IPS-NIHi7 (cell line): ENCODE data around the gene TMEM123.
A peak's percentile ranks its signal among the peaks of the same experiment; 100 is the strongest.

Experiments used
- DNase-seq: peaks from one replicate; pipeline ENCODE4 v3.0.0; 2012; ENCODE audit warnings: mixed read lengths; ENCODE audit errors: extremely low spot score

TMEM123 gene

DNA sequence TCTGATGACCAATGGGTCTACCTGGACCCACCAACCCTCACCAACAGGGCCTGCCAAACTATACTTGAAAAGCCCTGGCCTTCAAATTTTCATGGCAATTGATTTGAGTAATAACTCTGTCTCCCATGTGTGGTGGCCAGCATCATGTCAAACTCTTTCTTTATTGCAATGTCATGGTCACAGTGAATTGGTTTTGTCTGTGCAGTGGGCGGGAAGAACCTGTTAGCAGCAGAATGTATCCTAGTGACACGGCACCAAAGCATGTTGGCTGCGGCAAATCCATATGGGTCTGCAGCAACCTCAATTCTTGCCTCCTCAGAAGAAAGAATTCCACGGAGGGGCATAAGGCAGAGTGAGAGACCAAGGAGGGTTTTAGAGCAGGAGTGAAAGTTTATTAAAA is 19.6 kb upstream of the TMEM123 start:
- no peak for DNase-seq

GRCh38 chr11:102471474-102471873 is 18.9 kb upstream of the TMEM123 start:
- no peak for DNase-seq

- no peak for DNase-seq
Measured at GRCh38 chr11:102470251-102470650, 17.7 kb upstream of the TMEM123 start.

DNA sequence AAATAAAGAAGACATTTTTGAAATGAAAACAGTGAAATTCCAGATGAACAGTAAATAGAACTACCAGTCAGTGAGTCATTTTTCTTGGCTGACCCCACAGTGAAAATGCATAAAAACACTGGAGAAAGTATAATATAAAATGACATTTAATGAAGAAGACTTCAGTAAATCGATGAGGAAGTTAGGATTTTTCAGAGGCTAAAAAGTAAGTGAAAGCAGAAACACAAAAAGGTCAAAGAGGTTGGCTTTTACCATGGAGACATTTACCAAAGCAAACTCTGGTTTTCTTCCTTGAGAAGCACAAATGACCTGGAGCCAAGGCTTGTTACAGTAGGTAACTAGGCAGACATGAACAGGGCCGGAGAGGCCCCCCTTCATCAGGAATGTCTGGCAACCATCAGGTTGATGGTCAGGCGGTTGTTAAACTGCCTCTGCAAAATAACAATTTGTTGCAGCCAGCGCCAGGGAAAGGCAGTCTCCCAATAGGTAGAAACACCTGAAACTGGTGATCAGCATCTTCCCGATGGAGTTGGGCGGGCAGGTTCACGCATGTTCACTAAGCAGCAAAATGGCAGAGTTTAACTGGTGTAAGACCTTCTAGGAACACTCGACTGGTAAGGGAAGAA is 16.7 kb upstream of the TMEM123 start:
- DNase-seq = no peak

GRCh38 chr11:102468616-102469195 is 16.1 kb upstream of the TMEM123 start:
- DNase-seq = no peak

DNA sequence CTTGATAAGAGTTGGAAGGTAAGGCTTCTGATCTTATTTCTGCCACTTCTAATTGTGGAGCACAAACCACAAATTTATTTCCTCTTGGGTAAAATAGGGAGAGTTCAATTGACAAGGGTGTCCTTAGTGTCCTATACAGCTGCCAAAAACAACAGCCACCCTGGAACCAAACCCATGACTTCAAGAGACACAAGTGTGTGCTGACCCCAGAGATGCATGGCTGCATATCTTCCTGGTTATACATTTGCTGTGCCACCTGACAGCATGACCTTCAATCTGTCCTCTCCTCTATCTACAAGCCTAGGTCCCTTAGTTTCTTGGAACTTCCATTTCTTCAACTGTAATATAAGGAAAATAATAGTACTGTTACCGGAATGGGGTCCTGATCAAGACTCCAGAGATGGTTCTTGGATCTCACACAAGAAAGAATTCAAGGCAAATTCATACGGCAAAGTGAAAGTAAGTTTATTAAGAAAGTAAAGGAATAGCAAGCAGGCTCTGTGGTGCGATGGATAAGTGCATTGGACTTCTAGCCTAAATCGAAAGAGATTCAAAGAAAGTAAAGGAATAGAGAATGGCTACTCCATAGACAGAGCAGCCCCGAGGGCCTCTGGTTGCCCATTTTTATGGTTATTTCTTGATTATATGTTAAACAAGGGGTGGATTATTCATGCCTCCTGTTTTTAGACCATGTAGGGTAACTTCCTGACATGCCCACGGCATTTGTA is 15.5 kb upstream of the TMEM123 start:
- no peak for DNase-seq

DNA sequence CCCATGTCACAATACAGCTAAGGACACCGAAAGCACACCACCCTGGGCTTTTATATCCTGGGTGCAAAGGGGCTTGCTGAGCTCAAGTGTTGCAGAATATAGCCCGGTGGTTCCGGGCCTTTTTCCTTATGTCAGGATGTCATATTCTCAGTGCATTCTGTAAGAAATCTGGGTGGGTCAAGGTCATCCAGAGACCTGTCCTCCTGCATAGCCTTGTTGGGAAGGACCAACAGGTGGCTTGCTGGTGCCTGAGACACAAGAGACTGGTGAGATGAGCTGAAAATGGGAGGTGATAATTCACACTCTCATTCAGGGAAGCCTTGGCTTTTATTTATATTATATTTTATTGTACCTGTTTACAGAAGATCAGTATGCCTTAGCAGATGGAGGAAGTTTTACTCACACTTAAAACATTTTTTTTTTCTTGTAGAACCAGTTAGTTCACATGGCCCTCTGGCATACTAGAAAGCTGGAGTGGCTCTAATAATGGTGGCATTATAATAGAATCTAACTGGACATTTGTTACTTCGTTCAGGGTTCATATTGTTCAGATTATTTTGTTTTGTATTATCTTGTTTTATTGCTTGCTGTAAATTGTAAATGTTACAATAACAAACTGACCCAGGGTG is 14.6 kb upstream of the TMEM123 start:
- no peak for DNase-seq

DNA sequence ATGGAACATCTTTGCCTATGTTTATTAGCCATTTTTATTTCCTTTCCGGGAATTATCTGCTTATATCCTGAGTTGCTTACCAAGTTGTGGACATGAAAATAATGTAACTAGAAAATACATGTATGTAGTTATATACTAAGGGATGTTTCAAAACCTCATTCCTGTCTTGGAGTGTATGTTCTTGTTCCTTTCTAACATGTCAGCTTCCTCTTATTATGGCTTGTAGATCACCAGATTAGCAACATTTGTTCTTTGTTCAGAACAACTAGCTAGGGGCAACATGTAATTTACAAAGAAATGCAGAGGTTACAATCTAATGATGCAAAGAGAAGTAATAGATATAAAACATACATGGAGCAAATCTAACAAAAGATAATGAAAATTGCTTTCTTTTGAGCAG is 13.1 kb upstream of the TMEM123 start:
- DNase-seq = no peak

DNA sequence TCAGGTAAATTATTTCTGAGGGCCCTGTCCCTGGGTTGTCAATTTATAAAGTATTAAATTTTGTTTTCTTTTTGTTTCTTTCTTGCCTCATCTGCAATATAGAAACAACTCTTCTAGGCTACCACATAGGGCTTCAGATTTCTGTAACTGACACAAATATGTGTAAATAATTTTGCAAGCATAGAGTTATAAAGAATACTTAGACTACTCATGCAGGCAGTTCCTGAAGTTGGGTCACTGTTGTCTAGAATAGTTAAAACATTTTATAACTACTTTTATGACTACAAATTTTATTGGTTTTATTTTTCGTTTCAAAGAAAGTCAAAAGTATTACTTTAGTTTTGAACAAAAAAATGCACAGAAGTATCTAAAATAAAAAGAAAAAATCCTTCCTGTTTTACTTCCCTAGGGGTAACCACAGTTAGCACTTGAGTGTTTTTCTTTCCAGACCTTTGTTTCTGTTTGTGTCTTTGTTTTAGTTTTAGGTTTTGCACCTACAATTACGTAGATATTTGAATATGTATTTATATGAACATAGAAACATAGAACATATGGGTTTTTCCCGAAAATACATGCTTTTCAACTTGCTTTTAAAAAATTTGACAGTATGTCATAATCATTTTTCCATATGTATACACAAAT is 12.4 kb upstream of the TMEM123 start:
- no peak for DNase-seq

- DNase-seq = no peak
Measured at GRCh38 chr11:102464037-102464436, 11.5 kb upstream of the TMEM123 start.

- no peak for DNase-seq
Measured at GRCh38 chr11:102462610-102463009, 10.0 kb upstream of the TMEM123 start.

DNA sequence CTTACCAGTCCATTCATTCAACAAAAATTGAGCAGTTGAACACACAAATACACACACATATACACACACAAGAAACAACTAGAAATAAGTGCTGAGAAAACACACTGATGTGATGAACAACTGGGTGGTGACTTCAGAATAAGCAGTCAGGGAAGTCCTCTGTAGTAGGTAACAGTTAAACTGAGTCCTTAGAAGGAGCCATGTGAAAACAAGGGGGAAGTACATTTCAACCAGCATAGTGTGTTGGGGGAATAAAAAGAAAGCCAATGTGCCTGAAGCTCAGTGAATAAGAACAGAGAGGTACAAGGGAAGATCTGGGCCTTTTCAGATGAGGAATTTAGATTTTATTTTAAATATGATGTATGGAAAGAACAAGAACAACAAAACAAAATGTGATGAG is 6.8 kb upstream of the TMEM123 start:
- DNase-seq = no peak

GRCh38 chr11:102458548-102458947 is 6.0 kb upstream of the TMEM123 start:
- DNase-seq = no peak

- no peak for DNase-seq
Measured at GRCh38 chr11:102457865-102458264, 5.3 kb upstream of the TMEM123 start.

DNA sequence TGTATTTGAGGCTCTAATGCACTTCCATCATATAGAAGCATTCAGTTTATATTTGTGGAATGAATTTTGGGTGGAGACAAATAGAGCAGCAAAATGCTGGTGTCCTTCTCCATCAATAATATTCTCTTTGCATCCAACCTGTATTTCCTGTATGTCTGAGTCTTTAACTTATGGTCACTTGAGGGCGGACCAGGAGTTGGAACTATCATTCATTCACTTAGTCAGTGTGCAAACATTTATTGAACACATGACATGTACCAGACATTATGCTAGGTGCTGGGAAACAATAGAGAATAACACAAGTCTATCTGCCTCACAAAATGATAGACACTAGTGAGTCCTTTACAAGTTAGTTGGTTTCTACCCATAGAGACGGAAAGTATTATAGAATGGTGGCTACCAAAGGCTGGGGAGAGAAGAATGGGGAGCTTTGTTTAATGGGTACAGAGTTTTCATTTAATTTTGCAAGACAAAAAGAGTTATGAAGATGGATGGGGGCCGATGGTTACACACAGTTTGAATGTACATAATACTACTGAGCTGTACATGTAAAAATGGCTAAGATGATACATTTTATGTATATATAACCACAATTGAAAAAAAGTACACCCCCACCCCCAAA is 4.6 kb upstream of the TMEM123 start:
- no peak for DNase-seq

GRCh38 chr11:102456381-102456780 is 3.8 kb upstream of the TMEM123 start:
- DNase-seq = no peak

DNA sequence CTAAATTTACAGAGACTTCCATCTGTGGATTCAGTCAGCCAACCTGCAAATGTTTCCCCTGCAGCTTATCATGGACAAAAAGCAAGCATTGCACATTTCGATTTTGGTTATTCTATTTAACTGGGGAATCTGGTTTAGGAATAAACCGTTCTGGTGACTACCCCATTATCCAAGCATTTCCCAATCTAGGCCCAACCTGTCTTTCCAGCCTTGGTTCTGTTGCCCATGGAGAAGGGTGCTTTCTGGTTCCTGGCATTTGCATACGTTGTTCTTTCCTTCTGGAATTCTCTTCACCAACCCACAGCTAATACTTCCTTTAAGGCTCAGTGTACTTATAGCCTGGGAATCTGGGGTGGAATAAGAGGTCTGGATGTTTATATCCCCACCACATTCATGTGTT is 1.4 kb upstream of the TMEM123 start:
- no peak for DNase-seq

DNA sequence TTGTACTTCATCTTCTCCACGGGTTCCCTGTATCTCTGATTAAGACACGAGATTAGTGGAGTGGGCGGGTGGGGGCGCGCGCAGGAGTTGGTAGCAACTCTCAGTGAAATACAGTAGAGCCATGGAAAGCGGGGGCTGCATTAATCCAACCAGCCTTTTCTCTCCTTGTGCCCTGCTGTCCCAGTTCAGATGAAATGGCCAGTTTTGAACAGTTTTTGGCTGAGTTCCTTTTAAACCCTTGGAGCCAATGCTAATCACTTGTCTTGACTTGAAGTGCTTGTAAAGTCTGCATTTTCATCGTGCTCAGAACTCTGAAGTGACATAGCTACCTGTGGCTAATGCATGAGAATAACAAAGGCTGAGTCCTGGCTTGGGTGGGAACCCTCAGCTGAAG is 734 bp upstream of the TMEM123 start:
- DNase-seq = no peak

DNA sequence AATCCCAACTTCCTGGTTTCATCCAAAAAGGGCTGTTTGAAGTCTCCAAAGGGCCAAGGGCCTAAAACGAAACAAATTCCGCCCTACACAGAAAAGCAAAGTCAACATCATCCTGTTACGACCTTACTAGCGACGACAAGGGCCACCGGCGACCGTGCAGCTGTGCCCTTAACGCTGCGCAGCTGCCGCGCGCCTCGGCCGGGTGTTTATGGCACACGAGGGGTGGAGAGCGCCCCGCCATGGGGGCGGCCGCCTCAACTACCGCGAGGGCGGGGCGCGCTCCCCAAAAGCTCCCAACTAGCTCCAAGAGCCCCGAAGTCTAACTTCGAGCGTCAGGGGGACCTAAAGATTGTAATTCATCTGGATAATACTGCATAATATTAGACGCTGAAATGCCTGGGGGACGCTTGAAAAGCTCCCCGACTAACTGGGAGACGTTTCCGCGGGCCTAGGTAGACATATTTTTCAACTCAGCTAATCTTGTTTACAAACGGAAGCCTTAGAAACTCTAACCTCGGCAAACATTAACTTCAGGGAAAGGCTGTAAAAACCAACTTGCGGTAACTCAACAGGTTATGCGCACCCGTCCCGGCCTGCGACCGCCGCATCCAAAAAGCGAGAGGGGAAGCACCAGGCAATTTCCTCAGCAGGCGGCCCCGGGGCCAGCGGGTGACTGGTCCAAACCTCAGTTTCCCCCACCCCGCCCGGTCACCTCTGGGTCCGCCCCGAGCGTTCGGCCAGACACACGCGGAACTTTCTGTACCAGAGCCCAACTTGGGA is 694 bp downstream of the TMEM123 start:
- DNase-seq = peak; percentile 50

DNA sequence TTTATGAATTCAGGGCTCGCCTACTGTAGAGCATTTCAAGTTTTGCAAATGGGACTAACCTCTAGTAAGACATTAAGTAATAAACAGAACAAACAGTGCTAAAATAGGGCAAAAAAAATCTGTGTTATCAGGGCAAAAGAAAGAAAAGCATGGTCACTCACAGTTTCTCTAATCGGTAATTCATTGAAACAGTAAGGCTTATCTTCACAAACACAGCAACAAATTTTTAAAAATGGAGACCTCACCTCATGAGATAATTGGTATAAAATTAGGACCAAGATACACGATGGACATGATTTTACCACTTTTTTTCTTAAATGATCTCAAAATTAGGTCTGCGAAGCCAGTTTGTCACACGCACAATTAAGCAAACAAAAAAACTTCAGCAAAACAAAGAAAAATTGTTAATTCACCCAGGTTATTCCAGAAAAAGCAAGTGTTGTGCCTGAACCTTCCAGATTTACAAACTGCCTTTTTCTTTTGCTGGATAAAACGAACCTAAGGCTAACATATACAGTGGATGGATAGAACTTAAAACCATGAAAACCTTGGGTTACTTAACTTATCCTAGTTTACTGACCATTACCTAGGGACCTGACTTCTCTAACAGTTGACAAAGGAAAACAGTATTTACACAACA is 1.4 kb downstream of the TMEM123 start:
- DNase-seq = no peak
